Stimulated activated CD4-positive, alpha-beta T cell treated with anti-CD3 and anti-CD28 coated beads, Interleukin-4, amount 100 ng/mL, for 24 hours (primary cell): Measurements from ENCODE around the gene CCDC112.

Source experiments
- DNase-seq: peaks from one replicate; pipeline ENCODE4 v3.0.0-alpha.2; 2020

Gene CCDC112

GRCh38 chr5:115313632-115314031 is 17.2 kb upstream of the CCDC112 start:
- no peak for DNase-seq

GRCh38 chr5:115313052-115313451 is 16.6 kb upstream of the CCDC112 start:
- DNase-seq = no peak

- no peak for DNase-seq
Observed at GRCh38 chr5:115309751-115310370, 13.4 kb upstream of the CCDC112 start.

- DNase-seq = no peak
Observed at GRCh38 chr5:115308815-115309214, 12.4 kb upstream of the CCDC112 start.

GRCh38 chr5:115306011-115306536 is 9.6 kb upstream of the CCDC112 start:
- DNase-seq = no peak

- DNase-seq = no peak
Observed at GRCh38 chr5:115304496-115304895, 8.0 kb upstream of the CCDC112 start.

- no peak for DNase-seq
Observed at GRCh38 chr5:115298811-115299210, 2.4 kb upstream of the CCDC112 start.

GRCh38 chr5:115297031-115297430 is 577 bp upstream of the CCDC112 start:
- no peak for DNase-seq

GRCh38 chr5:115295777-115296123 is 704 bp downstream of the CCDC112 start:
- DNase-seq = no peak

- no peak for DNase-seq
Observed at GRCh38 chr5:115291397-115291796, 5.1 kb downstream of the CCDC112 start.

GRCh38 chr5:115289104-115289503 is 7.3 kb downstream of the CCDC112 start:
- no peak for DNase-seq

GRCh38 chr5:115284021-115284420 is 12.4 kb downstream of the CCDC112 start:
- no peak for DNase-seq

- DNase-seq = no peak
Observed at GRCh38 chr5:115282131-115282530, 14.3 kb downstream of the CCDC112 start.

- DNase-seq = no peak
Observed at GRCh38 chr5:115274584-115274983, 21.9 kb downstream of the CCDC112 start.

- DNase-seq = no peak
Observed at GRCh38 chr5:115272297-115272958, 24.0 kb downstream of the CCDC112 start.

- DNase-seq = no peak
Observed at GRCh38 chr5:115271295-115272050, 25.0 kb downstream of the CCDC112 start.

- no peak for DNase-seq
Observed at GRCh38 chr5:115267617-115268016, 28.8 kb downstream of the CCDC112 start.

- DNase-seq = no peak
Observed at GRCh38 chr5:115265220-115265619, 31.2 kb downstream of the CCDC112 start.

- no peak for DNase-seq
Observed at GRCh38 chr5:115264786-115265185, 31.7 kb downstream of the CCDC112 start.

GRCh38 chr5:115263078-115263380 is 33.4 kb downstream of the CCDC112 start:
- DNase-seq = no peak

GRCh38 chr5:115262321-115263077 is 34.0 kb downstream of the CCDC112 start, which contains the start of gene PGGT1B:
TSS of gene PGGT1B (minus strand) at chr5:115262877. CDS start at chr5:115262851, 26 bp downstream.
- peak; percentile 75 for DNase-seq

- no peak for DNase-seq
Observed at GRCh38 chr5:115262011-115262320, 34.5 kb downstream of the CCDC112 start.

GRCh38 chr5:115260248-115260647 is 36.2 kb downstream of the CCDC112 start:
- no peak for DNase-seq
